Caki2 (cell line): ENCODE measurements around the gene NRXN2. TPM values are rescaled to one million over a fixed set of nuclear protein-coding genes. Genes with fewer than 3 reads are reported as not detected.

ENCODE experiments used
- DNase-seq: peaks from one replicate; pipeline ENCODE4 v3.0.0-alpha.2; 2015; ENCODE audit warnings: low read depth
- in situ Hi-C: cut with HindIII; loops from 2 replicates; pipeline ENCODE4 v1.10.0; 2016; ENCODE audit warnings: low sequenced_read_pairs, low pct_unique_long_range_greater_than_20kb, mixed read lengths
- total RNA-seq: library from RNA; depleted of rRNA; stranded (reverse); fragments of >200 nt; shearing (Covaris generic); gene quantifications from 2 replicates; pipeline ENCODE4 v1.2.3, GENCODE V29; 2014; ENCODE audit warnings: low replicate concordance

The NRXN2 gene
- total RNA-seq, 1 experiment from 2014 or later, result 2.2 TPM

- in situ Hi-C loops, result no loop called here
- no peak for DNase-seq
Measured at GRCh38 chr11:64629103-64629502, 93.9 kb downstream of the NRXN2 start.

GRCh38 chr11:64628596-64628995, 94.4 kb downstream of the NRXN2 start:
- in situ Hi-C loops, result no loop called here
- no peak for DNase-seq

GRCh38 chr11:64627371-64627770, 95.6 kb downstream of the NRXN2 start:
- in situ Hi-C loops, result no loop called here
- no peak for DNase-seq

- no peak for DNase-seq
- in situ Hi-C loops, result no loop called here
Measured at GRCh38 chr11:64626637-64627036, 96.4 kb downstream of the NRXN2 start.

- no peak for DNase-seq
- in situ Hi-C loops, result no loop called here
Measured at GRCh38 chr11:64624883-64625481, 98.0 kb downstream of the NRXN2 start.

- no peak for DNase-seq
- in situ Hi-C loops, result no loop called here
Measured at GRCh38 chr11:64622681-64623080, 100.3 kb downstream of the NRXN2 start.

GRCh38 chr11:64621283-64622019, 101.5 kb downstream of the NRXN2 start:
- DNase-seq, result no peak
- in situ Hi-C loops, result no loop called here

- DNase-seq, result no peak
- in situ Hi-C loops, result no loop called here
Measured at GRCh38 chr11:64620381-64620971, 102.5 kb downstream of the NRXN2 start.

GRCh38 chr11:64619811-64620380, 103.1 kb downstream of the NRXN2 start:
- in situ Hi-C loops, result no loop called here
- peak; percentile 12 for DNase-seq

- DNase-seq, result no peak
- in situ Hi-C loops, result no loop called here
Measured at GRCh38 chr11:64619196-64619595, 103.8 kb downstream of the NRXN2 start.

GRCh38 chr11:64616817-64617216, 106.2 kb downstream of the NRXN2 start:
- DNase-seq, result no peak
- in situ Hi-C loops, result no loop called here

GRCh38 chr11:64614917-64615316, 108.1 kb downstream of the NRXN2 start:
- DNase-seq, result no peak
- in situ Hi-C loops, result no loop called here

GRCh38 chr11:64613648-64614047, 109.3 kb downstream of the NRXN2 start:
- no peak for DNase-seq
- in situ Hi-C loops, result no loop called here

- in situ Hi-C loops, result no loop called here
- DNase-seq, result no peak
Measured at GRCh38 chr11:64611869-64612646, 110.9 kb downstream of the NRXN2 start.

- in situ Hi-C loops, result no loop called here
- DNase-seq, result no peak
Measured at GRCh38 chr11:64611176-64611575, 111.8 kb downstream of the NRXN2 start.

- in situ Hi-C loops, result no loop called here
- DNase-seq, result no peak
Measured at GRCh38 chr11:64610596-64610995, 112.4 kb downstream of the NRXN2 start.

GRCh38 chr11:64609436-64610047, 113.5 kb downstream of the NRXN2 start:
- in situ Hi-C loops, result no loop called here
- no peak for DNase-seq

GRCh38 chr11:64608636-64609035, 114.4 kb downstream of the NRXN2 start:
- in situ Hi-C loops, result no loop called here

More at GRCh38 chr11:64608636-64609035, 114.4 kb downstream of the NRXN2 start:
- DNase-seq, result no peak
